Tibial artery (tissue), 4 donors: Measurements from ENCODE around the gene CREBL2.
"Not testable (repeated sequence)": the region's sequence is repeated elsewhere in the genome, so short reads cannot be mapped to it uniquely, and the experiment has no call there.

ENCODE experiments used
- DNase-seq, 2 donors: peaks; one replicate each; pipeline ENCODE4 v3.0.0-alpha.2; 2019
- H3K27ac ChIP-seq, 2 donors: fragments of 200-600 bp; sonication (generic) in 1 of 2; 1 replicate in 1 of 2; 2 replicates in 1 of 2; pipeline ENCODE4 v1.5.1; 2018 to 2019; ENCODE audit warnings: mild to moderate bottlenecking in 1 of 2
- H3K27me3 ChIP-seq, 2 donors: fragments of 200-600 bp; sonication (generic) in 1 of 2; one replicate each; pipeline versions ENCODE4 v1.5.1 to v1.6.0; 2016 to 2019
- H3K36me3 ChIP-seq, 3 donors: fragments of 200-600 bp; sonication (generic) in 2 of 3; one replicate each; pipeline ENCODE4 v1.5.1; 2016 to 2019; ENCODE audit warnings: mild to moderate bottlenecking in 2 of 3
- H3K4me1 ChIP-seq, 4 donors: fragments of 200-600 bp; sonication (generic) in 2 of 4; 1 replicate in 3 of 4; 2 replicates in 1 of 4; pipeline ENCODE4 v1.5.1; 2016 to 2019
- H3K4me3 ChIP-seq, 2 donors: fragments of 200-600 bp; sonication (generic) in 1 of 2; 1 replicate in 1 of 2; 2 replicates in 1 of 2; pipeline ENCODE4 v1.5.1; 2018 to 2019; ENCODE audit warnings: mild to moderate bottlenecking in 2 of 2
- H3K9me3 ChIP-seq, 3 donors: fragments of 200-600 bp; sonication (generic) in 1 of 3; one replicate each; pipeline ENCODE4 v1.5.1; 2016 to 2019
- intact Hi-C: fragments of 100-400 bp; cut with DNase I; formaldehyde crosslinking; loops from one replicate; pipeline ENCODE4 v1.15.0; 2023; ENCODE audit warnings: low total_unique reads
- TF ChIP-seq, protein P1 (sequence below), 2 experiments: fragments of 200-600 bp in 1 of 2; fragments of 450-650 bp in 1 of 2; IDR thresholded peaks; one replicate each; pipeline ENCODE4 v1.5.1; 2017 to 2019; ENCODE audit warnings: antibody characterized with exemption in 2 of 2, mild to moderate bottlenecking in 1 of 2, moderate library complexity in 1 of 2

Gene CREBL2

DNA sequence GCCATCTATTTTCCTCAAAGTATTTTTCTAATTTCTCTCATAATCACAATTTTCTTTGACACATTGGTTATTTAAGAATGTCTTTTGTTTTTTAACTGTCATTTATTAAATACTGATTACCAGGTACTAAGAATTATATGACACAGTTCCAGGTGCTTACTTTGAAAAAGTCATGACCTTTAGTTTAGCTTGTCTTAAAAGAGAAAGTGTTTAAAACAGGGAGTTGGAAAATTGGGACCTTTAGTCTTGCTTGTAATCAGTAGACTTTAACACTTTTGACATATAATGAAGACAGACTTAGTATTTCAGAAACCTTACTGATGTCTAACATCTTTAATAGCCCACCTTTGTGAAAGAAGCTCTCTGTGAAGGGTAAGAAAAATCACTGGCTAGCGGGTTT lies 19.2 kb downstream of the CREBL2 start:
- no peaks in the 10 kb centered on the region for H3K9me3 ChIP-seq
- H3K4me1 ChIP-seq: peaks cover 0 to 16% (median 5%) of the 10 kb centered on the region in 4 donors
- no peaks in the 10 kb centered on the region for H3K27me3 ChIP-seq
- intact Hi-C loops: no loop called here
- no peak for DNase-seq
- H3K27ac ChIP-seq: no peak overlapping the region
- no peak overlapping the region for H3K4me3 ChIP-seq
- H3K36me3 ChIP-seq: peaks cover 4 to 11% (median 11%) of the 10 kb centered on the region in 3 donors
- TF ChIP-seq, protein P1, sequence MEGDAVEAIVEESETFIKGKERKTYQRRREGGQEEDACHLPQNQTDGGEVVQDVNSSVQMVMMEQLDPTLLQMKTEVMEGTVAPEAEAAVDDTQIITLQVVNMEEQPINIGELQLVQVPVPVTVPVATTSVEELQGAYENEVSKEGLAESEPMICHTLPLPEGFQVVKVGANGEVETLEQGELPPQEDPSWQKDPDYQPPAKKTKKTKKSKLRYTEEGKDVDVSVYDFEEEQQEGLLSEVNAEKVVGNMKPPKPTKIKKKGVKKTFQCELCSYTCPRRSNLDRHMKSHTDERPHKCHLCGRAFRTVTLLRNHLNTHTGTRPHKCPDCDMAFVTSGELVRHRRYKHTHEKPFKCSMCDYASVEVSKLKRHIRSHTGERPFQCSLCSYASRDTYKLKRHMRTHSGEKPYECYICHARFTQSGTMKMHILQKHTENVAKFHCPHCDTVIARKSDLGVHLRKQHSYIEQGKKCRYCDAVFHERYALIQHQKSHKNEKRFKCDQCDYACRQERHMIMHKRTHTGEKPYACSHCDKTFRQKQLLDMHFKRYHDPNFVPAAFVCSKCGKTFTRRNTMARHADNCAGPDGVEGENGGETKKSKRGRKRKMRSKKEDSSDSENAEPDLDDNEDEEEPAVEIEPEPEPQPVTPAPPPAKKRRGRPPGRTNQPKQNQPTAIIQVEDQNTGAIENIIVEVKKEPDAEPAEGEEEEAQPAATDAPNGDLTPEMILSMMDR (IDR thresholded peaks at IDR 0.05): no peak

DNA sequence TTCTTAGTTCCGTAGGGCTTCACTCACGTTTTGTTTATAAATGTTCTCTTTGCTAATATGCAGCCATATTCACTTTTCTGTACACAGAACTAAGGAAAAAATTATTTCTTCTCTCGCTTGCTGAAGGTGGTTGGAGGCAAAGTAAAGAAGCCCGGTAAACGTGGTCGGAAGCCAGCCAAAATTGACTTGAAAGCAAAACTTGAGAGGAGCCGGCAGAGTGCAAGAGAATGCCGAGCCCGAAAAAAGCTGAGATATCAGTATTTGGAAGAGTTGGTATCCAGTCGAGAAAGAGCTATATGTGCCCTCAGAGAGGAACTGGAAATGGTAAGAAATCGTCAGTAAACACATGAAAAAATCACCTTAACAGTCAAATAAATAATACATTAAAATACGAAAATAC lies 24.0 kb downstream of the CREBL2 start:
- H3K9me3 ChIP-seq: peaks cover 0 to 8% (median 0%) of the 10 kb centered on the region in 3 donors
- intact Hi-C loops: no loop called here
- no peaks in the 10 kb centered on the region for H3K27me3 ChIP-seq
- DNase-seq: no peak
- TF ChIP-seq, protein P1 (IDR thresholded peaks at IDR 0.05): no peak
- no peak overlapping the region for H3K4me3 ChIP-seq
- no peak overlapping the region for H3K27ac ChIP-seq
- peaks cover 0 to 8% (median 3%) of the 10 kb centered on the region in 4 donors for H3K4me1 ChIP-seq
- H3K36me3 ChIP-seq: peaks cover 51 to 59% (median 57%) of the 10 kb centered on the region in 3 donors

DNA sequence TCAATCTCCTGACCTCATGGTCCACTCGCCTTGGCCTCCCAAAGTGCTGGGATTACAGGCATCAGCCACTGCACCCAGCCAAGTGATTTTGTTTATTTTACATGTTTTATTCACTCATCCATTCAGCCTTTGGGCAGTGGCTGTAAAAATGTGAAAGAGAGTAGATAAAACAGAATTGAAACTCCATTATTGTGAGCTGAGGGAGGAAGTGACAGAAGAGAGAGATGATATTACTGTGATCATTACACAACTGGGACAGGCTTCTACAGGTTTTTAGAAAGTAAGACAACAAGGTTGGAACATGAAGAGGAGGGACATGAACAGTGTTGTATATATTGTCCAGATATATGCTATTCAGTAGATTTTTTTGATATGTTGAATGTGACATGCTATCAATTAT lies 25.0 kb downstream of the CREBL2 start:
- peaks cover 0 to 8% (median 0%) of the 10 kb centered on the region in 3 donors for H3K9me3 ChIP-seq
- intact Hi-C loops: no loop called here
- TF ChIP-seq, protein P1 (IDR thresholded peaks at IDR 0.05): no peak
- no peak overlapping the region for H3K4me3 ChIP-seq
- H3K27me3 ChIP-seq: no peaks in the 10 kb centered on the region
- H3K27ac ChIP-seq: no peak overlapping the region
- H3K36me3 ChIP-seq: peaks cover 58 to 61% (median 61%) of the 10 kb centered on the region in 3 donors
- no peak for DNase-seq
- H3K4me1 ChIP-seq: no peaks in the 10 kb centered on the region

DNA sequence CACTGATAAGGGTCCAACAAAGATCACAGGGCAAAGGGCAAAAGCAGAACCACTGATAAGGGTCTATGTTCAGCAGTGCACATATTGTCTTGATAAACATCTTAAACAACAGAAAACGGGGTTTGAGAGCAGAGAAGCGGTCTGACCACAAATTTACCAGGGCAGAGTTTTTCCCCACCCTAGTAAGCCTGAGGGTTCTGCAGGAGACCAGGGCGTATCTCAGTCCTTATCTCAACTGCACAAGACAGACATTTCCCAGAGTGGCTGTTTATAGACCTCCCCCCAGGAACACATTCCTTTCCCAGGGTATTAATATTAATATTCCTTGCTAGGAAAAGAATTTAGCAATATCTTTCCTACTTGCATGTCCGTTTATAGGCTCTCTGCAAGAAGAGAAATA lies 28.3 kb downstream of the CREBL2 start:
- DNase-seq, H3K9me3 ChIP-seq, intact Hi-C loops, H3K27me3 ChIP-seq, H3K4me3 ChIP-seq, H3K27ac ChIP-seq, H3K4me1 ChIP-seq: not testable (repeated sequence)
- H3K36me3 ChIP-seq: peaks cover 73 to 86% (median 79%) of the 10 kb centered on the region in 3 donors

DNA sequence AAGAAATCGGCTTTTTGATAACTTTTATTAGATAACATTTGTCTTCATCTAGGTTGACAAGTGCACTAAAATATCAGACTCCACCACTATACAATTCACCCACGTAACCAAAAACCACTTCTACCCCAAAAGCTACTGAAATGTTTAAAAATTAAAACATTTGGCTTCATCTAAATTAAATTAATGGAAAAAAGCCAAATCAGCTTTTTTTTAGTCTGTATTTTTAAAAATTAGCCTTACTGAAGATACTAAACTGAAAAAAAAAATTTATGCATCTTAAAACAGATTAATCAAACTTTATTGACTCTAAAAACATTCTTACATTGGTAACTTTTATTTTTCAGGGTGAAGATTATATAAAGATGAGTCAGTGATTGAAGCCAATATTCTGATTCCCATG lies 30.0 kb downstream of the CREBL2 start:
- intact Hi-C loops: no loop called here
- Histone ChIP-seq H3K27ac (no peak overlapping the region), H3K4me3 (no peak overlapping the region), H3K9me3 (peaks cover 0 to 8% (median 0%) of the 10 kb centered on the region in 3 donors), H3K4me1 (peaks cover 0 to 6% (median 0%) of the 10 kb centered on the region in 4 donors), H3K36me3 (peaks cover 62 to 71% (median 65%) of the 10 kb centered on the region in 3 donors), H3K27me3 (no peaks in the 10 kb centered on the region)
- no peak for DNase-seq
- TF ChIP-seq, protein P1 (IDR thresholded peaks at IDR 0.05): no peak

DNA sequence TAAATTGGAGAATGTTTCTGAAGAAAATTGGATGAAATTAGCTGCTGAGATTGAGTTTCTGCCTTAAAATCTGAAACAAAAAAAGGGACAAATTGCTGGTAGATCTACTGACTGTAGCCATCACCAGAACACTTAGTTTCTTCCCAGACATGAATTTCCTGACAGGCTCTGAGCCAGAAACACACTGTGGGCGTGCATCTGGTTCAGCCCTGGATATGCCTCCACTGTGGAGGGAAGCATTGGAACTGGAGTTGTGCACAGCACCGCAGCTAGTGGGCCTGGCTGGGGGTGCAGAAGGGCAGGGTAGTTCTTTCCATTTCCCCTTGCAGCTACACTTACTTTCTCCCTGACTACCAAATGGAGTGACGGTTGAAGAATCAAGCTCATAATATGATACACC lies 31.2 kb downstream of the CREBL2 start:
- no peak for DNase-seq
- H3K36me3 ChIP-seq: peaks cover 49 to 58% (median 54%) of the 10 kb centered on the region in 3 donors
- intact Hi-C loops: no loop called here

More for the DNA sequence above, 31.2 kb downstream of the CREBL2 start:
- TF ChIP-seq, protein P1 (IDR thresholded peaks at IDR 0.05): no peak
- no peak overlapping the region for H3K27ac ChIP-seq
- H3K4me1 ChIP-seq: peaks cover 0 to 6% (median 0%) of the 10 kb centered on the region in 4 donors
- H3K4me3 ChIP-seq: no peak overlapping the region
- H3K27me3 ChIP-seq: no peaks in the 10 kb centered on the region
- peaks cover 0 to 11% (median 3%) of the 10 kb centered on the region in 3 donors for H3K9me3 ChIP-seq
